Measurements from ENCODE around the gene GPR87.

Gene GPR87

DNA sequence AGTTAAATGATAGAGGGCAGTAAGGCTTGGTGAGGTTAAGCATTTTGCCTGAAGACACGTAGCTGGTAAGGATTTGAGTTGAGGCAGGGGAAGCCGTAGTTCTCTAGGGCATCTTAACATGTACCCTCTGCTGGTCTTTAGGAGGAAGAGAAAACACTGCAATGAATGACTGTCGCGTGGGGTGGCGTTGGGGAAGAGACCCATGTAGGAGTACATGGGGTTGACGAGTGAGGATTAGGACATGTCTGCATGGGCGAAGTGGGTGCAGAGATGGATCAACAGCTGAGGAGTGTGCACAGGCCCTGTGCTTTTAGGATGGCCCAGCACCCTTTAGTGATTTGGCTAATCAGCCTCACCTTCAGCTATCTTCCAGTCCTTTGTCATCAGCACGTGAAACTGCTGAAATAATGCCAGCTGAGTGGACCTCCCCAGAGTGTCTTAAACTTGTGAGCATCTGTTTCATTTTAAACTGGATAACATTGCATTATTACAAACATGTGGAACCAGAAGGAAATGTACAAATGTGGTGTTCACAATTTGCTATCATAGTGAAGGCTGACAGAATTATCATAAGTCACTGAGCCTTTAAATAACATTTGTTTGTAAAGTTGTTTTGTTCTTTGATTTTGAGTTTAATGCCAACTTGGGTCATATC lies 53.6 kb downstream of the GPR87 start:
- no peaks in the 10 kb centered on the region for H4K20me1 ChIP-seq (ENCODE audit: insufficient read depth, low read length, poor library complexity, severe bottlenecking)
- no peak overlapping the region for H3K9ac ChIP-seq (ENCODE audit: low read depth, low read length, poor library complexity, severe bottlenecking)
- no peaks in the 10 kb centered on the region for H3K27me3 ChIP-seq (ENCODE audit: insufficient read depth, low read length, poor library complexity, severe bottlenecking)
- no peak overlapping the region for H2AFZ ChIP-seq (ENCODE audit: low read length)
- H3K4me2 ChIP-seq (ENCODE audit: low read depth, low read length, poor library complexity, severe bottlenecking) = no peak overlapping the region
- TF ChIP-seq, protein P1, sequence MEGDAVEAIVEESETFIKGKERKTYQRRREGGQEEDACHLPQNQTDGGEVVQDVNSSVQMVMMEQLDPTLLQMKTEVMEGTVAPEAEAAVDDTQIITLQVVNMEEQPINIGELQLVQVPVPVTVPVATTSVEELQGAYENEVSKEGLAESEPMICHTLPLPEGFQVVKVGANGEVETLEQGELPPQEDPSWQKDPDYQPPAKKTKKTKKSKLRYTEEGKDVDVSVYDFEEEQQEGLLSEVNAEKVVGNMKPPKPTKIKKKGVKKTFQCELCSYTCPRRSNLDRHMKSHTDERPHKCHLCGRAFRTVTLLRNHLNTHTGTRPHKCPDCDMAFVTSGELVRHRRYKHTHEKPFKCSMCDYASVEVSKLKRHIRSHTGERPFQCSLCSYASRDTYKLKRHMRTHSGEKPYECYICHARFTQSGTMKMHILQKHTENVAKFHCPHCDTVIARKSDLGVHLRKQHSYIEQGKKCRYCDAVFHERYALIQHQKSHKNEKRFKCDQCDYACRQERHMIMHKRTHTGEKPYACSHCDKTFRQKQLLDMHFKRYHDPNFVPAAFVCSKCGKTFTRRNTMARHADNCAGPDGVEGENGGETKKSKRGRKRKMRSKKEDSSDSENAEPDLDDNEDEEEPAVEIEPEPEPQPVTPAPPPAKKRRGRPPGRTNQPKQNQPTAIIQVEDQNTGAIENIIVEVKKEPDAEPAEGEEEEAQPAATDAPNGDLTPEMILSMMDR (conservative IDR thresholded peaks at IDR 0.05; ENCODE audit: low read length) = no peak
- TF ChIP-seq EZH2phosphoT487 (IDR thresholded peaks at IDR 0.05; ENCODE audit: borderline replicate concordance) = no peak
- H3K36me3 ChIP-seq (ENCODE audit: insufficient read depth, low read length) = peaks cover 23% of the 10 kb centered on the region; the same call in 1 of the 2 replicates
- no peaks in the 10 kb centered on the region for H3K9me3 ChIP-seq (ENCODE audit: insufficient read depth, low read depth, low read length)
- H3K4me3 ChIP-seq (ENCODE audit: low read length, poor library complexity, severe bottlenecking) = no peak overlapping the region
- no peaks in the 10 kb centered on the region for H3F3A ChIP-seq (ENCODE audit: low read depth)
- peaks cover 11% of the 10 kb centered on the region for H3K4me1 ChIP-seq (ENCODE audit: insufficient read depth, low read length, poor library complexity, severe bottlenecking)
- no peaks in the 10 kb centered on the region for H3K9me2 ChIP-seq (replicated peaks; ENCODE audit: low read depth, low read length)
- no peaks in the 10 kb centered on the region for H3K79me2 ChIP-seq (ENCODE audit: insufficient read depth, low read length)

DNA sequence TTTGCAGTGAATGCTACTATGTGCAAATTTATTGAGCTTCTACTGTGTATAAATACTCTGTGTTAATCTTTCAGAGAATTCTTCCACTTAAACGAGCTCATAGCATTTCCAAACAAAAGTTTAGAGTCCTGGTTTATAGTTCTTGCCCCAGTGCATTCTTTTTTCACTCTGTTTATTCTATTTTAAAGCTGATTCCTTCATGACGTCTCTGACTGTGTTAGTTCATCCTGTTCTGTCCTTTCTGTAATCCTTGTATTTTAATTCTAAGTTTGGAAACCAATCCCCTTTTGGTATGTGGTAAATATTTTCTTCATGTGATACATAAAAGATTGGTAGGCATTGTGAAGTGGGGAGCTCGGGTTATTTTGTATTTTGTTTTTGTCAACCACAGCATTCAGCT lies 57.0 kb downstream of the GPR87 start:
- Histone ChIP-seq H3K79me2 (ENCODE audit: insufficient read depth, low read length) (no peaks in the 10 kb centered on the region), H4K20me1 (ENCODE audit: insufficient read depth, low read length, poor library complexity, severe bottlenecking) (no peaks in the 10 kb centered on the region), H3K9me2 (replicated peaks; ENCODE audit: low read depth, low read length) (no peaks in the 10 kb centered on the region), H3K4me1 (ENCODE audit: insufficient read depth, low read length, poor library complexity, severe bottlenecking) (no peaks in the 10 kb centered on the region), H3K4me3 (ENCODE audit: low read length, poor library complexity, severe bottlenecking) (no peak overlapping the region), H3K9me3 (ENCODE audit: insufficient read depth, low read depth, low read length) (no peaks in the 10 kb centered on the region), H3K9ac (ENCODE audit: low read depth, low read length, poor library complexity, severe bottlenecking) (no peak overlapping the region), H3K27me3 (ENCODE audit: insufficient read depth, low read length, poor library complexity, severe bottlenecking) (no peaks in the 10 kb centered on the region), H3K4me2 (ENCODE audit: low read depth, low read length, poor library complexity, severe bottlenecking) (no peak overlapping the region), H3K36me3 (ENCODE audit: insufficient read depth, low read length) (peaks cover 26% of the 10 kb centered on the region), H2AFZ (ENCODE audit: low read length) (no peak overlapping the region), H3F3A (ENCODE audit: low read depth) (no peaks in the 10 kb centered on the region)
- no peak for TF ChIP-seq EZH2phosphoT487 (IDR thresholded peaks at IDR 0.05; ENCODE audit: borderline replicate concordance)
- TF ChIP-seq, protein P1 (conservative IDR thresholded peaks at IDR 0.05; ENCODE audit: low read length) = no peak

DNA sequence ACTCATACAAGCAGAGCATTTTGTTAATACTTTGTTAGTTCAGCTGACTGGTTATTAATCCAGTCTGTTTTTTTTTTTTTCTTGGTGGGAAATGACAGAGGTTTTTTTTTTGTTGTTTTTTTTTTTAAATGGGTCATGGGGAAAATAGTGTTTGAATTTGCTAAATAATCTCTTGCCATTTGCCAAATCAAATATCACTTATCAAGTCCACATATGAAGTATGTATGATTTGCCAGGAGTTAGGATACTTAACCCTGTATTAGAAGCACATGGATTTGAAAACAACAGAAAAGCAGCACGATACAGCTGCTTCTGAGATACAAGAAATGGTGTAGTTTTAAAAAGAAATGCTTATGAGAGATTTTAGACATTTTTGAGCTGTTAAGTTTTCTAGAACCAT lies 59.9 kb downstream of the GPR87 start:
- TF ChIP-seq, protein P1 (conservative IDR thresholded peaks at IDR 0.05; ENCODE audit: low read length) = no peak
- no peak for TF ChIP-seq EZH2phosphoT487 (IDR thresholded peaks at IDR 0.05; ENCODE audit: borderline replicate concordance)
- H3K4me1 ChIP-seq (ENCODE audit: insufficient read depth, low read length, poor library complexity, severe bottlenecking) = no peaks in the 10 kb centered on the region
- H3K9me2 ChIP-seq (replicated peaks; ENCODE audit: low read depth, low read length) = no peaks in the 10 kb centered on the region
- H3K4me2 ChIP-seq (ENCODE audit: low read depth, low read length, poor library complexity, severe bottlenecking) = no peak overlapping the region
- no peaks in the 10 kb centered on the region for H3K79me2 ChIP-seq (ENCODE audit: insufficient read depth, low read length)
- no peaks in the 10 kb centered on the region for H4K20me1 ChIP-seq (ENCODE audit: insufficient read depth, low read length, poor library complexity, severe bottlenecking)
- no peaks in the 10 kb centered on the region for H3F3A ChIP-seq (ENCODE audit: low read depth)
- peaks cover 15% of the 10 kb centered on the region for H3K36me3 ChIP-seq (ENCODE audit: insufficient read depth, low read length)
- H3K27me3 ChIP-seq (ENCODE audit: insufficient read depth, low read length, poor library complexity, severe bottlenecking) = no peaks in the 10 kb centered on the region
- no peak overlapping the region for H3K4me3 ChIP-seq (ENCODE audit: low read length, poor library complexity, severe bottlenecking)
- no peak overlapping the region for H2AFZ ChIP-seq (ENCODE audit: low read length)
- no peaks in the 10 kb centered on the region for H3K9me3 ChIP-seq (ENCODE audit: insufficient read depth, low read depth, low read length)
- no peak overlapping the region for H3K9ac ChIP-seq (ENCODE audit: low read depth, low read length, poor library complexity, severe bottlenecking)

All from Loucy (cell line).